OCI-LY3 (cell line): Measurements from ENCODE around the gene PIRT.

Experiments
- CTCF ChIP-seq: fragments of 200-600, 300-600 bp; sonication (generic); IDR thresholded peaks from 2 replicates; pipeline ENCODE4 v1.5.1; 2014; ENCODE audit warnings: antibody characterized with exemption, low read length, low read depth
- EZH2phosphoT487 ChIP-seq: fragments of 200-600 bp; shearing (Covaris generic); IDR thresholded peaks from 2 replicates; pipeline ENCODE4 v1.6.1; 2018; ENCODE audit warnings: antibody characterized with exemption, mixed run types, low read depth

GRCh38 chr17:10831696-10832095, 6.2 kb downstream of the PIRT start:
- TF ChIP-seq EZH2phosphoT487 (no peak), CTCF (no peak)
